Mesothelial cell of epicardium (in vitro differentiated cells): ENCODE results near the gene CINP. TPM values are rescaled to one million over a fixed set of nuclear protein-coding genes. Genes with fewer than 3 reads are reported as not detected.
"Not testable (repeated sequence)": the region's sequence is repeated elsewhere in the genome, so short reads cannot be mapped to it uniquely, and the experiment has no call there.

Experiments used
- DNase-seq, 2 experiments: peaks; one replicate each; pipeline ENCODE4 v3.0.0; 2021; ENCODE audit warnings: low spot score in 2 of 2; ENCODE audit not compliant: unreplicated experiment in 2 of 2
- H3K27ac Mint-ChIP-seq: 2 replicates; pipeline ENCODE4 v1.8.0; 2021; ENCODE audit warnings: mixed read lengths
- H3K27me3 Mint-ChIP-seq: 2 replicates; pipeline ENCODE4 v1.8.0; 2021; ENCODE audit warnings: low read depth, mixed read lengths
- H3K36me3 Mint-ChIP-seq: 2 replicates; pipeline ENCODE4 v1.8.0; 2021; ENCODE audit warnings: mixed read lengths
- H3K4me1 Mint-ChIP-seq: 2 replicates; pipeline ENCODE4 v1.8.0; 2021; ENCODE audit warnings: mixed read lengths
- H3K4me3 Mint-ChIP-seq: 2 replicates; pipeline ENCODE4 v1.8.0; 2021; ENCODE audit warnings: mild to moderate bottlenecking, moderate library complexity, mixed read lengths
- H3K9me3 Mint-ChIP-seq: 2 replicates; pipeline ENCODE4 v1.8.0; 2021; ENCODE audit warnings: mixed read lengths
- total RNA-seq: library from RNA; stranded (reverse); gene quantifications from 3 replicates; pipeline ENCODE4 v1.2.1, GENCODE V29; 2021
- TF ChIP-seq, protein P1 (sequence below): fragments of 200-600 bp; sonication (generic); IDR thresholded peaks from one replicate; pipeline ENCODE4 v1.5.0; 2021; ENCODE audit warnings: antibody characterized with exemption; ENCODE audit not compliant: unreplicated experiment

CINP gene
- total RNA-seq, 1 donor from 2014 or later = 24.3 TPM

DNA sequence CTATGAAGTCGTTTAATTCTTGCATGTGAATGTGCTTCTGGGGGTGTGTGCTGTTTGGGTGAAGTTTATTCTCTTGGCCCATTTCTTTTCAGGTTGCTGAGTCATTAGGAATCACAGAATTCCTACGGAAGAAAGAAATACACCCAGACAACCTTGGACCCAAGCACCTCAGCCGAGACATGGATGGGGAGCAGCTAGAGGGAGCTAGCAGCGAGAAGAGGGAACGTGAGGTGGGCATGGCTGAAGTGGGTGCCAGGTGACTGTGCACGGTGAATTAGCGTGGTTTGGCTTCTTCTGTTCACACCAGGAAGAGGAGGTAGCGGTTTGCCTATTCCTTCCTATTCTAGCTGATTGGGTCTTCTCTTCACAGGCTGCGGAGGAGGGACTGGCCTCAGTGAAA lies 24.0 kb downstream of the CINP start:
- TF ChIP-seq, protein P1, sequence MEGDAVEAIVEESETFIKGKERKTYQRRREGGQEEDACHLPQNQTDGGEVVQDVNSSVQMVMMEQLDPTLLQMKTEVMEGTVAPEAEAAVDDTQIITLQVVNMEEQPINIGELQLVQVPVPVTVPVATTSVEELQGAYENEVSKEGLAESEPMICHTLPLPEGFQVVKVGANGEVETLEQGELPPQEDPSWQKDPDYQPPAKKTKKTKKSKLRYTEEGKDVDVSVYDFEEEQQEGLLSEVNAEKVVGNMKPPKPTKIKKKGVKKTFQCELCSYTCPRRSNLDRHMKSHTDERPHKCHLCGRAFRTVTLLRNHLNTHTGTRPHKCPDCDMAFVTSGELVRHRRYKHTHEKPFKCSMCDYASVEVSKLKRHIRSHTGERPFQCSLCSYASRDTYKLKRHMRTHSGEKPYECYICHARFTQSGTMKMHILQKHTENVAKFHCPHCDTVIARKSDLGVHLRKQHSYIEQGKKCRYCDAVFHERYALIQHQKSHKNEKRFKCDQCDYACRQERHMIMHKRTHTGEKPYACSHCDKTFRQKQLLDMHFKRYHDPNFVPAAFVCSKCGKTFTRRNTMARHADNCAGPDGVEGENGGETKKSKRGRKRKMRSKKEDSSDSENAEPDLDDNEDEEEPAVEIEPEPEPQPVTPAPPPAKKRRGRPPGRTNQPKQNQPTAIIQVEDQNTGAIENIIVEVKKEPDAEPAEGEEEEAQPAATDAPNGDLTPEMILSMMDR = no peak
- Mint-ChIP-seq H3K27me3 (no peaks in the 10 kb centered on the region), H3K4me3 (no peak overlapping the region), H3K36me3 (peaks cover 35% of the 10 kb centered on the region), H3K27ac (no peak overlapping the region), H3K4me1 (no peaks in the 10 kb centered on the region), H3K9me3 (no peaks in the 10 kb centered on the region)
- DNase-seq = no peak

DNA sequence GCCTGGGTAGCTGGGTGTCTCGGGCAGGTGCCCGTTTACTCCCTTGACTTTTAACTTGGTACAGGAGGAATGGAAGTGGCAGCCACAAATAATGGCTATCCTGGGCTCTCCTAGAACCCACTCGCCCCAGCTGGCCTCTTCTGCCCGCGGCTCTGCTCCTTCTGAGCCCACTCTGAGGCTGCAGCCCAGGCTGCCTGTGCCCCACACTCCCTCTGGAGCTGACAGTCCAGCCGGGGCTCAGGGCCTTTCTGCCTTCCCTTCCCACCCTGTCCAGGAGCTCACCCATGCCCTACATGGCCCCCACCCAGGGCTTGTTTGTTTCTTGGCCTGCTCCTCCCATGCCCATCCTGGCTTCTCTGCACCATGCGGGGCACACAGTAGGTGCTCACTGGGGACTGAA lies 27.5 kb downstream of the CINP start:
- Mint-ChIP-seq H3K4me3 (no peak overlapping the region), H3K36me3 (peaks cover 31% of the 10 kb centered on the region), H3K27me3 (no peaks in the 10 kb centered on the region), H3K27ac (no peak overlapping the region), H3K9me3 (no peaks in the 10 kb centered on the region), H3K4me1 (no peaks in the 10 kb centered on the region)
- no peak for DNase-seq
- TF ChIP-seq, protein P1 = no peak

DNA sequence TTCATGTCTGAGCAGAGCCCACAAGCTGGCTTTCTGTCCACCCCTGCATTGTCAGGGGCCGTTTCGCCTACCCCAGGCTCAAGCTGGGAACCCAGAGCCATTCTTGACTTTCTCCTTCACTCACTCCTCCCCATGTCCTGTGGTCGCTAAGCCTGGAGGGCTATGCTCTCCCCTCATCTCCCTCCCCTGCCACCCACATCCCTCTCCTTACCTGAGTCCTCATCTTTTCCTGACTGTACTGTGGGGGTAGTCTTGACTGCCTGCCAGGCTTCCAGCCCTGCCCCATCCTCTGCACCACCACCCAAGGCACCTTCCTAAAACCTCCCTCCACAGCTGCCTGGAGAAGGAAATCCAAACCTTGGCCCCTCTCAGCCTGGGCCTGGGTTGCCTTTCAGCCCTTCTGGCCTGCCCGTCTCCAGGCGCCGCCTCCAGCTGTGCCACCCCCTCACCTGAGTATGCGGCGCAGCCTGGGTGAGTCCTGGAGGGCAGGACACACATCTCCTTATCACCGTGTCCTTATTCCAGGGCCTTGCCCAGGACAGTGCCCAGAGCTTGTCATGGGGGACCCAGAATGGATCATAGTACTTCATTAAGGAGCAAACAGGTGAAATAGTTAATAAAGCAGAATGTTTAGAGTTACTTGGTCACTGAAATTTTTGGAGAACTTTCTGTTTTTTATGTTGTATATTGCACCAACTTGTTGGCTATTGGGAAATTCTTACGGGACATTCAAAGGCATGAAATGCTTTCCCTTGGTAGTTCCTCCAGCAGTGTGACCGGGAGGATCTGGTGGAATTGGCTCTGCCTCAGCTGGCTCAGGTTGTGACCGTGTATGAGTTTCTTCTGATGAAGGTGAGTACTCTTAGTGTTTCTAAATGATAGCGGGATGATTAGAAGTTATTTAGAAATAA lies 28.6 kb downstream of the CINP start:
- Mint-ChIP-seq H3K36me3 (peaks cover 31% of the 10 kb centered on the region), H3K27ac (no peak overlapping the region)

GRCh38 chr14:102333390-102333789 lies 29.3 kb downstream of the CINP start:
- DNase-seq = no peak
- Mint-ChIP-seq H3K27ac (no peak overlapping the region), H3K27me3 (no peaks in the 10 kb centered on the region), H3K4me3 (no peak overlapping the region), H3K4me1 (no peaks in the 10 kb centered on the region), H3K9me3 (no peaks in the 10 kb centered on the region), H3K36me3 (peaks cover 27% of the 10 kb centered on the region)
- TF ChIP-seq, protein P1 = no peak

More for the DNA sequence above, 28.6 kb downstream of the CINP start:
- no peaks in the 10 kb centered on the region for H3K9me3 Mint-ChIP-seq
- DNase-seq = no peak
- TF ChIP-seq, protein P1 = no peak
- no peaks in the 10 kb centered on the region for H3K4me1 Mint-ChIP-seq
- H3K4me3 Mint-ChIP-seq = no peak overlapping the region
- H3K27me3 Mint-ChIP-seq = no peaks in the 10 kb centered on the region

DNA sequence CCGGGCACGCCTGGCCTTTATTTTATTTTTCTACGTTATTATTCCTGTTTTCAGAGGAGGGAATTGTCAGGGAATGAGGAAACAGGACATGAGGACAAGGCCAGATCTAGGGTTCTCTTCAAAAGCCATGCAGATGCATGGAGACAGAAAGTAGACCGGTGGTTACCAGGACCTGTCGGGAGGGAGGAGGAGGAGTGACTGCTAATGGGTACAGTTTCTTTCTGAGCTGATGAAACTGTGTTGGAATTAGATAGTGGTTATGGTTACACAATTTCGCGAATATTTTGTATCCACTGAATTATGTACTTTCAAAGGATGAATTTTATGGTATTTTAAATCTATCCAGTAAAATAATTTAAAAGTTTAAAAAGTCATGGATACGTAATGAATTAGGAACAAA lies 31.9 kb downstream of the CINP start:
- Mint-ChIP-seq H3K4me3 (no peak overlapping the region), H3K9me3 (no peaks in the 10 kb centered on the region), H3K4me1 (no peaks in the 10 kb centered on the region), H3K36me3 (peaks cover 14% of the 10 kb centered on the region), H3K27ac (no peak overlapping the region), H3K27me3 (no peaks in the 10 kb centered on the region)
- TF ChIP-seq, protein P1 = no peak
- no peak for DNase-seq

GRCh38 chr14:102329381-102329780 lies 33.3 kb downstream of the CINP start:
- H3K27me3 Mint-ChIP-seq, DNase-seq, H3K36me3 Mint-ChIP-seq, H3K4me1 Mint-ChIP-seq, H3K9me3 Mint-ChIP-seq, H3K27ac Mint-ChIP-seq, H3K4me3 Mint-ChIP-seq: not testable (repeated sequence)
